Erythroblast (primary cell): Measurements from ENCODE around the gene PCK1.

Experiments used
- GATA1 ChIP-seq: IDR thresholded peaks from 2 replicates; pipeline ENCODE4 v1.6.1; 2011; ENCODE audit warnings: low read depth, mild to moderate bottlenecking, control low read depth, low read length, moderate library complexity
- POLR2A ChIP-seq: IDR thresholded peaks from 2 replicates; pipeline ENCODE4 v1.6.1; 2011; ENCODE audit warnings: mild to moderate bottlenecking, low read length

GRCh38 chr20:57555457-57556184 lies 5.3 kb upstream of the PCK1 start:
- TF ChIP-seq POLR2A: no peak
- no peak for TF ChIP-seq GATA1
